Psoas muscle (tissue), 8 donors: ENCODE data around the gene CABLES2. TPM values are rescaled to one million over a fixed set of nuclear protein-coding genes. Genes with fewer than 3 reads are reported as not detected.

ENCODE experiments used
- ATAC-seq, 4 donors: fragments of 200-7000 bp; cut with Tn5 transposase; one replicate each; pipeline ENCODE4 v1.9.1; 2020; ENCODE audit warnings: moderate library complexity in 3 of 4, mild to moderate bottlenecking in 2 of 4
- DNase-seq, 2 donors: peaks; one replicate each; pipeline ENCODE4 v3.0.0-alpha.2; 2020
- H3K27ac ChIP-seq: fragments of 200-600 bp; one replicate; pipeline ENCODE4 v1.8.0; 2022
- H3K27me3 ChIP-seq, 3 donors: fragments of 200-600 bp in 1 of 3; one replicate each; pipeline versions ENCODE4 v1.6.1 to v1.8.0; 2013 to 2022; ENCODE audit warnings: low read length in 2 of 3, mild to moderate bottlenecking in 2 of 3, moderate library complexity in 1 of 3; ENCODE audit not compliant: insufficient read depth in 3 of 3
- H3K36me3 ChIP-seq, 2 donors: fragments of 200-600 bp in 1 of 2; one replicate each; pipeline versions ENCODE4 v1.6.1 to v1.8.0; 2013 to 2022; ENCODE audit warnings: low read depth in 1 of 2, mild to moderate bottlenecking in 1 of 2, moderate library complexity in 1 of 2; ENCODE audit not compliant: insufficient read depth in 1 of 2
- H3K4me1 ChIP-seq: fragments of 200-600 bp; one replicate; pipeline ENCODE4 v1.8.0; 2022
- H3K4me3 ChIP-seq: fragments of 200-600 bp; one replicate; pipeline ENCODE4 v1.8.0; 2022; ENCODE audit warnings: mild to moderate bottlenecking
- H3K9me3 ChIP-seq: fragments of 200-600 bp; one replicate; pipeline ENCODE4 v1.8.0; 2022
- CTCF ChIP-seq: fragments of 200-600 bp; IDR thresholded peaks from one replicate; pipeline ENCODE4 v1.8.0; 2022; ENCODE audit warnings: antibody characterized with exemption
- WGBS, 3 donors: extraction: QIAGEN DNeasy Blood & Tissue Kit; methylation state at CpG; one replicate each; pipeline versions ENCODE4 v1.1.6 to v1.1.7; 2013; 5-methylcytosine and 5-hydroxymethylcytosine counted together
- intact Hi-C, 2 donors: fragments of 100-400 bp; cut with DNase I; formaldehyde crosslinking; loops; one replicate each; pipeline versions ENCODE4 v1.11.0 to v1.14.2; 2022
- polyA plus RNA-seq, 3 donors: library from polyadenylated mRNA; stranded (reverse); fragments of 200-250 nt; gene quantifications; one replicate each; pipeline ENCODE4 v1.2.3, GENCODE V29; 2013
- total RNA-seq, 4 donors: library from RNA; stranded (reverse); fragmentation: NEBNext Ultra II Directional in 2 of 4; extraction: Animal tissue kit (Norgen Biotek cat#: 25700) in 2 of 4; gene quantifications; one replicate each; pipeline versions ENCODE4 v1.2.1 to v1.2.4, GENCODE V29; 2021 to 2023
- donor health status: healthy with polysubstance abuse.
- donor health status: DM: no; HTN: no; CAD: no; lungs with moderate emphysema.
- donor health status: Bipolar disorder and iron deficiency.
- donor health status: healthy.
- donor health status: DM: yes; HTN: yes; CAD: no.
- donor health status: DM: no; HTN: no; CAD: no.
- donor health status: DM: no; HTN: no; CAD: no.
- donor health status: DM: yes; HTN: yes; CAD: no.

Gene CABLES2
- total and polyA plus RNA-seq, 7 donors: 2.4 to 4.3 (median 3.8) TPM

- peak within 1 kb of the TSS; percentile 75 for H3K4me3 ChIP-seq
- WGBS, 3 donors: 0 to 1% (median 0%) methylated on average over 6 to 70 of the region's 70 CpGs
- no peak for TF ChIP-seq CTCF
- H3K27me3 ChIP-seq: no peaks in the 10 kb centered on the region
- DNase-seq (peak; percentile 68 to 73), ATAC-seq (peak; percentile 15 to 29 (median 22))
- peaks cover 0 to under 1% of the 10 kb centered on the region in 2 donors for H3K36me3 ChIP-seq
- H3K9me3 ChIP-seq: no peaks in the 10 kb centered on the region
- peaks cover 69% of the 10 kb centered on the region for H3K4me1 ChIP-seq
- intact Hi-C loops: no loop called here
- peak within 1 kb of the TSS; percentile 87 for H3K27ac ChIP-seq
Measured at GRCh38 chr20:62367136-62367632, 39.9 kb downstream of the CABLES2 start, which contains the start of gene LAMA5. Gene LAMA5, minus strand, starts transcription at chr20:62367312. Its CDS starts 67 bp downstream, at chr20:62367245.

GRCh38 chr20:62366370-62367135, 40.5 kb downstream of the CABLES2 start:
- no peak for TF ChIP-seq CTCF
- peak; percentile 27 to 64 for DNase-seq

GRCh38 chr20:62365814-62366369, 41.2 kb downstream of the CABLES2 start:
- no peaks in the 10 kb centered on the region for H3K27me3 ChIP-seq
- 27 to 30% (median 29%) methylated on average over 9 to 10 of the region's 10 CpGs for WGBS, 3 donors
- intact Hi-C loops: no loop called here

More at GRCh38 chr20:62366370-62367135, 40.5 kb downstream of the CABLES2 start:
- intact Hi-C loops: no loop called here
- Histone ChIP-seq H3K27me3 (no peaks in the 10 kb centered on the region), H3K9me3 (no peaks in the 10 kb centered on the region), H3K4me1 (peaks cover 69% of the 10 kb centered on the region), H3K36me3 (peaks cover 0 to 5% of the 10 kb centered on the region in 2 donors), H3K27ac (peak overlapping the region; percentile 87), H3K4me3 (peak overlapping the region; percentile 75)
- 1 to 2% (median 1%) methylated on average over 49 to 72 of the region's 72 CpGs for WGBS, 3 donors
- no peak for ATAC-seq

More at GRCh38 chr20:62365814-62366369, 41.2 kb downstream of the CABLES2 start:
- Histone ChIP-seq H3K9me3 (no peaks in the 10 kb centered on the region), H3K4me1 (peaks cover 66% of the 10 kb centered on the region), H3K36me3 (peaks cover 0 to 5% of the 10 kb centered on the region in 2 donors), H3K4me3 (peak overlapping the region; percentile 75), H3K27ac (peak overlapping the region; percentile 87)
- peak; percentile 27 to 54 for DNase-seq
- ATAC-seq: peak in 3 of 4 donors; percentile 3 to 24 (median 5)
- no peak for TF ChIP-seq CTCF
